Glomerular visceral epithelial cell (primary cell): ENCODE measurements around the gene SCAMP4.

Experiments used
- DNase-seq: peaks from one replicate; pipeline ENCODE4 v3.0.0-alpha.2; 2016; ENCODE audit errors: extremely low spot score

Gene SCAMP4

DNA sequence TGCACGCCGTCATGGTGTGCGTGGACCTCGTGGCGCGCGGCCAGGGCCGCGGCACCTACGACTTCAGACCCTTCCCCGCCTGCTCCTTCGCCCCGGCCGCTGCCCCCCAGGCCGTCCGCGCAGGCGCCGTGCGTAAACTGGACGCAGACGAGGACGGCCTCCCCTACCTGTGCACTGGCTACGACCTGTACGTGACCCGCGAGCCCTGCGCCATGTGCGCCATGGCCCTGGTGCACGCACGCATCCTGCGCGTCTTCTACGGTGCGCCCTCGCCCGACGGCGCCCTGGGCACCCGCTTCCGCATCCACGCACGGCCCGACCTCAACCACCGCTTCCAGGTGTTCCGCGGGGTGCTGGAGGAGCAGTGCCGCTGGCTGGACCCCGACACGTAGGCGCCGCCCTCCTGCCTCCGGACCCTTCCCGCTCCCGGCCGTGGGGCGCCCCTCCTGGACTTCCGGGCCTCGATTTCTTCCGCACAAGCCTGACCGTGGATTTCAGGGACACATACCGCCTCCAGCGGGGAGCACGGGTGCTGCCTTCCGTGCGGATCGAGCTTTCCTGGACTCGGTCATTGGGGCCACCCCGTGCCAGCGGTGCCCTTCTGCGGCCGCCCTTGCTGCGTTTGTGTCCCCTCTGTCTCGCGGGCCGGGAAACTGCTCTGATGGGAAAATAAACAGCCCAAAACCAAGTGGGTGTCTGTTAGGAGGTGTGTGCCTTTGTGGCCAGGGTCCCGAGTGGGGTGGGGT is 7.7 kb downstream of the SCAMP4 start:
- no peak for DNase-seq

DNA sequence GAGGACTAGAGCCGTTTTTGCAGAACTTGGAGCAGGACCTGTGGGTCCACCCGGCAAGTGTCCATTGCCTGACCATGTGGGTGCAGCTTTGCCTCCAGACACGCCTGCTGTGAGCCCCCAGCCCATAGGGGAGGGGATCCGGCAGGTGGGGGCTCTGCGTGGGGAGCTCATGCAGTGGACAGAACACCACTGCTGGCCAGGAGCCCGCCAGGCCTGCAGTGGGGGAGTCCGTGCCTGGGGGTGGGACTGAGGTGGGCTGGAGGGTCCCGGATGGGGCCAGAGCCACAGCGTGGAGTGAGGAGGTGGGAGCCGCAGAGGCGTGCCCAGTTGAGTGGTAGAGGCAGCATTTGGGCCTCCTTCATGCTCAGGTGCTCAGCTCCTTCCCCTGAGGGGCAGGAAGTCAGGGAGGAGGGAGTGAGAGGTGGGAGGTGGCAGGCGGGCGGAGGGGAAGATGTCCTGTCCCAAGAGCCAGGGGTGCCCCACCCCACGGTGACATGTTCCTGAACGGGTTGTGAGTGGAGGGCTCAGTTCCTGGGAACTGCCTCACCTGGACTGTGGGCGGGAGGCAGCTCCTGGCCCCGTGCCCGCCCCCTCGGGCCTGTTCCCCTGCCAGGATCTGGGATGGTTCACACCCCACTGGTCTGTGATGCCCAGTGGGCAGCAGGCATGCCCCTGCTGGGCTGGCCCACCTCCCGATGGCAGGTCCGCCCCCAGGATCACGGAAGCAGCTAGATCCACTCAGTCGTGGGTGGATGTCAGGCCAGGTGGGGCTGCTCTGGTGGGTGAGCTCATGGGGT is 8.8 kb downstream of the SCAMP4 start:
- DNase-seq: no peak

DNA sequence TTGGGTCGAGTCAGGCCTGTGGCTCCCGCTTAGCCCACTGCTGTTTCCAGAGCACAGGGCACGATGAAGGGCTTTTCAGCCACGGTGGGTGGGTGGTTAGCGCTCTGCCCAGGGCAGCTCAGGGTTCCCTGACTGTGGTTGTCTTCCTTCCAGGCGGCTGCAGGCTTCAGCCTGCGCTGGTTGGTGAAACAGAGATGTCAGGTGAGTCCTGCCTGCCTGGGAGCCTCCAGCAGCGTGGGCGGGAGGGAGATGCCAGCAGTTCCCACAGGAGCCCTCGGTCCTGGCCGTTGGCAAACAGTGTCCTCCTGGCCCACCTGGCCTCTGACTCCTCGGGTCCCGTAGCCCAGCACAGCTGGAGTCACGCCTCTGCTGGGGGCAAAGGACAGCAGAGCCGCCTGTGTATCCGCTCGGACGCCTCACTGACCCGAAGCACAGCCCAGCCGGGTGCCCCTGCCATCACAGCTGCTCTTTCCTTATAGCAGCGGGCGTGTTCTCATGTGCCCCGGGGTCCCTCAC is 9.7 kb downstream of the SCAMP4 start:
- DNase-seq: no peak

DNA sequence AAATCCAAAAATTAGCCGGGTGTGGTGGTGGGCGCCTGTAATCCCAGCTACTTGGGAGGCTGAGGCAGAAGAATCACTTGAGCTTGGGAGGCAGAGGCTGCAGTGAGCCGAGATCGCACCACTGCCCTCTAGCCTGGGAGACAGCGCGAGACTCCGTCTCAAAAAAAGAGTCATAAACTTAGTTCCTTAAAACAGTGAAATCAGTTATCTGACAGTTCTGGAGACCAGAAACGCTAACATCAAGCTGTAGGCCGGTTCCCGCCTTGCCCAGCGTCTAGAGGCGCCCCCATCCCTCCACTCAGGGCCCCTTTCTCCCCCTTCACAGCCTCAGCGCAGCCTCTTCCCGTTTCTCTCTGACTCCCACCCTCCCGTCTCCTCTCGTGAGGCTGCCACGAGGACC is 11.9 kb downstream of the SCAMP4 start:
- no peak for DNase-seq

DNA sequence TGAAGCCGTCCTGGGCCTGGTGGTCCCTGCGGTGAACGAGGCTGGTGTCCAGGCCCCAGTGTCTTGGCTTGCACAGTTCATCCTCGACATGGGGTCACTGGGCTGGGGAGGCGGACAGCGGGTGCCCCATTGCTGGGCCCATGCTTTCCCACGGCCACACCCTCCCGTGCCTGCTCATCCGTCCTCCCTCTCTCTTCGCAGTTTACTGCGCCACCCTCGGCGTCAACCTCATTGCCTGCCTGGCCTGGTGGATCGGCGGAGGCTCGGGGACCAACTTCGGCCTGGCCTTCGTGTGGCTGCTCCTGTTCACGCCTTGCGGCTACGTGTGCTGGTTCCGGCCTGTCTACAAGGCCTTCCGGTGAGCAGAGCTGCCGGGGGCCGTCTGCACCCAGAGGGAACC is 12.7 kb downstream of the SCAMP4 start:
- DNase-seq: no peak

DNA sequence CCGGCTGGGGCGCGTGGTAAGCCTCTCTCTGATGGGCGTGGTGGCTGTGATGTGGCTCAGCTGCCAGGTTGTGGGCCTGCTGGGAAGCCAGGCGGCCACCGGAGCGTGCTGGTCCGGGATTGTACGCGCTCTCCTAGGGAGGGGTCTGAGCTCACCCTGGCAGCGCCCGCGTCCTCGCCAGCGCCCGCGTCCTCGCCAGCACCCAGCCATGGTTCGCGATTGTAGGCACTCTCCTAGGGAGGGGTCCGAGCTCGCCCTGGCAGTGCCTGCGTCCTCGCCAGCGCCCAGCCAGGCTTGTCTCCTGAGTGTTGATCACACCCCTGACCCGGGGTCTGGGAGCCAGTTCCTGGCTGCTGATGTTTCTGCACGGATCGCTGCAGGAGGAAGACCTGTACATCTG is 13.8 kb downstream of the SCAMP4 start:
- no peak for DNase-seq

DNA sequence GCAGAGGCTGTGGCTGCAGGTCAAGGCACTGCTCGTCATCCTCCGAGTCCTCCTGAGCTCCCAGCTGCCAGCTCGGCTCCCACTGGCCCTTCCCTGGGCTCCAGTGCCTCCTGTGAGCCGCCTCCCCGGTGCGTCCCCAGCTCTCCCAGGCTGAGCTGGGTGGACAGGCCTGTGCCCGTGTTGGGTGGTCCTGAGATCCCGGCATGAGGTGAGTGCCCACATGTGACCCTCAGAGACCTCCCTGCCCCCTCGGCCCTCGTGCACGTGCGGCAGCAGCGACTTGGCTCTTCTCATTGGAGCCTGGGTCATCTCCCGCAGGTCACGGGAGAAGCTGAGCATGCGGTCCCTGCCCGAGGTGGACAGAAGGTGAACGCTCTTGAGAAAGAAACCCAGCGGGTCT is 15.4 kb downstream of the SCAMP4 start:
- DNase-seq: no peak

DNA sequence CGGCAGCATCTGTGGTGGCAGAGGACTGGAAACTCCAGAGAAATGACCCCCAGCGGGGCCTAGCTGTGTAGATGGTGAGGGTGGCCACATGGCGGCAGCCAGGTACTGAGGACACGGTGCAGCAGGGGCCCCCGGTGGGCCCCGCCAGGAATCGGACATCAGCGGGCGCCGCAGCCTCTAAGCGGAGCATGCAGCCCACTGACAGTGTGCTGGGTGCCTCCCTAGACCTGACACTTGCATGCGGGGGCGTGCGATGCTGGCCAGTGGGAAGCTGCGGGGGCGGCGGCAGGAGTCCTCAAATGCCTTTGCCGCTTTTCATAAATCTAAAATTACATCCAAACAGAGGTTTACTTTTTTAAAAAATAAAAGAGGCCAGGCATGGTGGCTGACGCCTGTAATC is 16.1 kb downstream of the SCAMP4 start:
- DNase-seq: no peak

DNA sequence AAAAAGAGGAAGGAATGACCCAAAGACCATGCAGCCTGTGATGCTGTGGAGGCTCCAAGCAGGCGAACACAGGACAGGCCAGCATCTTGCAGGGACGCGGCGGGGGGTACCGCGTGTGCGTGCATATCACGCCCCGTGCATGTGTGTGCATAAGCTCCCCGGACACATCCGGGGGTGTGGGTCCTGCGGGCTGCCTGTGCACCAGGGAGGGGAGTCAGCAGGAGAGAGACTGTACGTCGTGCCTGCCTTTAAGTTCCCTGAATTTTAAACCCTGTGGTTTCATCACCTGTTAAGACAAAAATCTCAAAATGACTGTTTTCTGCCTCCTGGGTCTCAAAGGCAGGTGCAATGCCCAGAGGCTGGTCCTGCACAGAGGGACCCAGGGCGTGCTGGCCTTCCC is 16.6 kb downstream of the SCAMP4 start:
- no peak for DNase-seq

DNA sequence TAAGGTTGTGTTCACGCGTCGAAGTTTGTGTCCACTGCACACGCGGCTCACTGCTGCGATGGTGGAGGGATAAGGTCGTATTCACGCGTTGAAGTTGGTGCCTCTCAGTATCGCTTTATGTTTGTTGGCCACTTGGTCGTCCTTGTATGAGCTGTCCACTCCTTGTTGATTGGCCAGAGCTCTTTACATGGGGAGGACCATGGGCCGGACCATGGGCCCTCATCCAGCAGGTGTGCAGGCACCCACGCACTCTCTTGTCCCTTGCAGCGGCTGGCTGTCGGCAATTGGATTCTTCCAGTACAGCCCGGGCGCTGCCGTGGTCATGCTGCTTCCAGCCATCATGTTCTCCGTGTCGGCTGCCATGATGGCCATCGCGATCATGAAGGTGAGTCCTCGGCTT is 17.6 kb downstream of the SCAMP4 start:
- no peak for DNase-seq

DNA sequence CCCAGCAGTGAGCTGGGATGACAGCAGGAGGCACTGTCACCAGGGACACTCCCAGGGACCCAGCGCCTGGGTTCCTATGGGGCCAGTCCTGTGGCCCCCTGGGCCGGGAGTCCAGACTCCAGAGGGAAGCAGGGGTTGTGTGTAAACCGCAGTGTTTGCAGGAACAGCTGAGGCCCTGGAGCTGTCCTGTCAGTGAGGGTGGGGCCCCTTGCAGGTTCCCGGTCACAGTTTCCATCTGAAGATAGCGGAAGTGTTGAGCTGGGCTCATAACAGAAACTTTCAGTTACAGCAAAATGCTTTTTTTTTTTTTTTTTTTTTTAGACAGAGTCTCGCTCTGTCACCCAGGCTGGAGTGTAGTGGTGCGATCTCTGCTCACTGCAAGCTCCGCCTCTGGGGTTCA is 18.1 kb downstream of the SCAMP4 start:
- no peak for DNase-seq

DNA sequence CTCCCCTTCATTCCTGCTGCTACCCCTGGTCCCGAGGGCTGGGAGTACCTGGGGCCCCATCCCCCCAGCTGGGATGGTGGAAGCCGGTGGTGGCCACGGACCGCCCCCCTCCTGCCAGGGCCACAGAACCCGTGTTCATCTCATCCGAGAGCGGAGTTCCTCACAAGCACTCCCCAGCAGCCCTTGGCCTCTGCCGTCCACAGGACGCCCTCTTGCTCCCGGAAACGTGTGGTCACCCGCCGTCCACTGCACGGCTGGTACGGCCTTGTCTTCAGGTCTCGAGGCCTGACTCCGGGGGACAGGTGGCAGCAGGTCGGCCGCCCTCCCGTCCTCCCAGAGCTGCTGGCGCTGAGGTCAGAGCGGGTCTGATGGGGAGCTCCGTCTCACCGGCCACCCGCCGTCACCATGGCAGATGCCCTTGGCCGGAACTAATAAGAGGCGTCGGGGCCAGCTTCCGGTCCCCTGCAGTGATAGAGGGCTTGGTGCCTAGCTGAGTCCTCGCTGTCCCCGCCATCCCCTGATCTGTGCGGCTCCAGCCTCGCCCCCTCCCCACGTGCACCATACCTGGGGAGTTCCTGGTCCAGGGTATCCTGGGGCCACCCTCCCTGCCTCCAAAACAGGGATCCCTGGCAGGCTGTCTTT is 19.2 kb downstream of the SCAMP4 start:
- DNase-seq: no peak

DNA sequence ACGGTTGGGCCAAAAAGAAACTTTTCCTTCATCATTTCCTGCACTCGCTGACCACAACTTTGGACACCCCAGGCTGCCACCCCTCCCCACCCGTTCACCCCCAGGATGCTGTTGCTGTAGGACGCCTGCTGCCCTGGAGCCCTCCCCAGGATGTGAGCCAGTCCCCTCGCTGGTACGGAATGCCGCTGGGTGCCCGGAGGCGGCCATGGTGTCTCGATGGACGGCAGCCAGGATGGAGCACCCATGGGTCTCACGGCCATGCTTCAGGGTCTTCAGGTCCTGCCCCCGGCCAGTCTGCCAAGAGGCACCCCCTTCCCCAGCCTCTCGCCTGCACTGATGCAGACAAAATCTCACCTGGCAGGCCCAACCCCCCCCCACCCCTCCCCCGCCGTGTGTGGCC is 20.3 kb downstream of the SCAMP4 start:
- DNase-seq: no peak

DNA sequence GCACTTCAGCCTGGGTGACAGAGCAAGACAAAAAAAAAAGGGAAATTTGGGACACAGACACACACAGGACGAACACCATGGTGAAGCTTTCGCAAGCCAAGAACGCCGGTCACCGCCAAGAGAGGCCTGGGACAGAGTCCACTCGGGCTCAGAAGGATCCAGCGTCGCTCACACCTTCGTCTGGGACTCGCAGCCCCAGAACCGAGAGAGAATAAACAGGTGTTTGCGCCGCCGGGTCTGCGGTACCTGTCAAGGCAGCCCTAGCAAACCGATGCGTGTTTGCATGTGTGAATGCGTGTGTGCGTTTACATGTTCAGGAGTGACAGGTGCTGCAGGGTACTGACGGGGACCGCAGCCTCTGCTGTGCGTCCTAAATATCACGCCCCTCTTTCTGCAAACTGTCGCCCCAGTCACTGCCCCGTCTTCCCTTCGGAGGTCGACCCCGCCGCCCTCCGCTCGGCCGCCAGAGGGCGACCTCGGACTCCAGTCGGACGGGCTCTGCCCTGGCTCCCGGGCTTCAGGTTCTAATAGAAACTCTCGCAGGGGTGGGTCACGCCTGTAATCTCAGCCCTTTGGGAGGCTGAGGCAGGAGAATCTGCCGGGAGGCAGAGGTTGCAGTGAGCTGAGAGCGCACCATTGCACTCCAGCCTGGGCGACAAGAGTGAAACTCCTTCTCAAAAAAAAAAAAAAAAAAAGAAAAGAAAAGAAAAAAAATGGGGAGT is 24.0 kb downstream of the SCAMP4 start:
- DNase-seq: peak; percentile 80

DNA sequence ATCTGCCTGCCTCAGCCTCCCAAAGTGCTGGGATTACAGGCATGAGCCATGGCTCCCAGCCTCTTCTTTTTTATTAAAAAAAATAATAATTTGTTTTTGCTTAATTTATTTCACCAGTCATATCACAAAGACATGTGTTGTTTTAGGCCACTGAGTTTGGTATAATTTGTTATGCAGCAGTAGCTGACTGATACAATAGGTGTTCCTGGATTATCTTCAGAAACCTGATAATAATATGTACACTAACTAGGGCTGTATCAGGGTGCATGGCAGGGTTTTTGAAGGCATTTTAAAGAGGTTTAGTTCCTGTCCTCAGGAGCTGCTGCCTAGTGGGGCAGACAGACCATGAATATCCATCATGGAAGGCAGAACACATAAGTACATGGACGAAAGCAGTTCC is 26.2 kb downstream of the SCAMP4 start:
- no peak for DNase-seq

DNA sequence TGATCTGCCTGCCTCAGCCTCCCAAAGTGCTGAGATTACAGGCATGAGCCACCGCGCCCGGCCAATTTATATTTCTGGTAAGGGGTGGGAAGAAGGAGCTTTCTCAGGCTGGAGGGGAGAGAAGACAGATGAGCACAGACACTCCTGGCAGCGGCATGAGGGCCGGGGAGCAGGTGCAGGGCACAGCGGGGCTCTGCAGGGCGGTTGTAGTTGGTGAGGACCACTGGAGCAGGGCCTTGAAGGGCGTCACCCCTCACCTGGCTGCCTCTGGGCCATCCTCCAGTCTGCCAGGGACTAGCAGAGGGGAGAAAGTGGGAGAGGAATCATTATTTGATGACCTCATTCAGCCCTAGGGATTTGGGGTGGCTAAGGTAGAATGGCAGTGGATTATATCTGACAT is 27.2 kb downstream of the SCAMP4 start:
- no peak for DNase-seq

DNA sequence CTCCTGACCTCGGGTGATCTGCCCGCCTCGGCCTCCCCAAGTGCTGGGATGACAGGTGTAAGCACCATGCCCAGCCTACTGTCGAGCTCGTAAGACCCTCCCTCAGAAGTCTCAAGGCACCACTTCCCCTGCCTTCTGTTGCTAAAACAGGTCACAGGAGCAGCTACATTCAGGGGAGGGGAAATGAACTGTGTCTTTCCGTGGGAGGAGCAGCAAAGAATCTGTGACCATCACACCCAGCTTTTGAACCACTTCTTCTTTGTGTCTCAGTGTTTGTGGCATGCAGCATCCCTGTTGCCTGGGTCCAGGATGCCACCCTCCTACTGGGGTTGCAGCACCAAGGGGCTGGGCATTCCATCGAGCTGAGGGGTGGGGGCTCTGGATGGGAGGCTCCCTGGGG is 28.0 kb downstream of the SCAMP4 start:
- DNase-seq: no peak

DNA sequence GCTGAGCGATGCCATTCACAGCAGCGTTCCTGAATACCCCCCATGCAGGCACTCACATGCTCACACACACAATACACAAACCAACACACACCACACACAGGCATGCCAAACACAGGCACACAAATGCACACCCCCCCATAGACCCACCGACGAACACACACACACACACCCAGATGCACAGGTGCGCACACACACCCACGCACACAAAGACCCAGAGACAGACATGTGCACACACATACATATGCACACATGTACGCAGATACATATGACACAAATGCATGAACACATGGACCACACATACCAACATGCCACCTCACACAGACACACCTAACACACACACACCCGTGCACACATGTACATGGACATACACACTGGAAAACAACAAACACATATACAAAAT is 28.7 kb downstream of the SCAMP4 start:
- no peak for DNase-seq

DNA sequence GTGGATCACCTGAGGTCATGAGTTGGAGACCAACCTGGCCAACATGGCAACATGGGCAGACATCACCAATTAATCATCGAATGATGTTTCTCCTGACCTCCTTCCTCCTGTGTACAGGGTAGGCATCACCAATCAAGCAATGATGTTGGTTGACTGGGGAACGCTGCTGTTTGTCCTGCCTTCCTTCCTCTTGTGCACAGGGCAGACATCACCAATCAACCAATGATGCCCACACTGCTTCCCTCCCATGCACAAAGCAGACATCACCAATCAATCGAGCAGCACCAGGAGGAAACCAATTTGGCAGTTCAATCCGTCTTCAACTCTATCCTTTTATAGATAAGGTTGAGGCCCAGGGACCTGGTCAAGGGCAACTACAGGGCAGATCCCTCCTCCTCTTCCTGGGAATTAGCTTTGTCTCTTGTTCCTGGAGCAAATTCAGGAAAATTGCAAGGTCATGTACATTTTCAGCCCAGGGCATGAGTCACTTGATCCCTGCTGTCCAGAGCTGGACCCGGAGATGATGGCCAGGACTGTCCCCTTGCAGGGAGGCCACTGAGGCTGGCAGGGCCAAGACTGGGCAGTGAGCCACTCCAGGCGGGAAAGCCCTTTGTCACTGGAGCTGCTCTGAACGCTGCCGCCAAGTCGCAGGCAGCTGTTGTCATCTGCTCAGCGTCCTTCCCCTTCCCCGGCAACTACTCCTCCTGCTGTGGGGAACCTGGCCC is 30.4 kb downstream of the SCAMP4 start:
- no peak for DNase-seq

DNA sequence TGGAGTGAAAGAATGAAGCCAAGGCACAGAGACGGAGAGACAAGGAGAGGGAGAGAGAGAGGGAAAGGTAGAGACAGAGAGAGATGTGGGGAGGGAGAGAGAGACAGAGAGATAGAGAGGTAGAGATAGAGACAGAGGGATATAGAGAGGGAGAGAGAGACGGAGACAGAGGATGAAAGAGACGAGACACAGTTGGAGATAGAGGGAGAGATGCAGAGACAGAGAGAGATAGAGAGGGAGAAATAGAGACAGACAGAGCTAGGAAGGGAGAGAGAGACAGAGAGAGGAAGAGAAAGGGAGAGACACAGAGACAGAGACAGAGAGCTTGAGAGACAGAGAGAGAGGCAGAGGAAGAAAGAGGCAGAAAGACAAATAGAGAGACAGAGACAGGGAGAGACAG is 31.2 kb downstream of the SCAMP4 start:
- no peak for DNase-seq

DNA sequence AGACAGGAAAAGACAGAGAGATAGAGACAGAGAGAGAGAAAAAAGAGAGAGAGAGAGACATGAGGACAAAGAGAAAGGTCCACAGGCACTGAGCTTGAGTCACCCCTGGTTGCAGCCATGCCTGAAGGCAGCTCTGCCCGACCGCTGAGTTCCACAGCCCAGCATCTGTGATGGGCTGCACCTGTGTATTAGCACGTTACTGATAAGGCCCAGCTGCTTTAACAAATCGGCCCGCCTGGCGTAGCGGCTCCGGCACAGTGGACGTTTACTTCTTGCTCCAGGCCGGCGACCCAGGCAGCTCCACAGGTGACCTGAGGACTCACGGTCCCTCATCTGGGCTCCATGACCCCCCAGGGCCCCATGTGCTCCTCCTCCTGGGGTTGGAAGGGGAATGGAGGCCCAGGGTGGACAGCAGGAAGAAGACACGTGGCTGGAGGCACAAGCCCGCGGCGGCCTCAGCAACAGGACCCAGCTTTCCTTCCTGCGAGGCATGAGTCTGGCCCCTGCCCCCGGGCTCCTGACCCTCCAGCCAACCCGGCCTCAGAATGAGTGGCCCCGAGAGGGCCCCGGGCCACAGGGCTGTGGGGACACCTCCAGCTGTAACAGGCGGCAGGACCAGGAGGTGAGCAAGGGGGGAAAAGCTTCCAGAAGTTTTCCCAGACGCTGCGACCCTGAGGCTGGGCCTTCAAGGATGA is 31.9 kb downstream of the SCAMP4 start:
- no peak for DNase-seq
